COLO668 (cell line): Measurements from ENCODE around the gene SCD5.

ENCODE experiments used
- DNase-seq: peaks from one replicate; lab custom pipeline; 2025; ENCODE audit not compliant: unreplicated experiment; lab: John Stamatoyannopoulos, UW

The SCD5 gene

GRCh38 chr4:82594456-82594855 lies 204.1 kb downstream of the SCD5 start:
- DNase-seq = no peak

GRCh38 chr4:82593411-82593810 lies 205.2 kb downstream of the SCD5 start:
- DNase-seq = no peak

GRCh38 chr4:82592639-82593038 lies 206.0 kb downstream of the SCD5 start:
- no peak for DNase-seq

- no peak for DNase-seq
Measured at GRCh38 chr4:82591592-82591991, 207.0 kb downstream of the SCD5 start.

GRCh38 chr4:82589756-82590155 lies 208.8 kb downstream of the SCD5 start:
- no peak for DNase-seq

GRCh38 chr4:82588771-82589270 lies 209.8 kb downstream of the SCD5 start:
- DNase-seq = no peak

GRCh38 chr4:82587826-82588540 lies 210.6 kb downstream of the SCD5 start:
- no peak for DNase-seq

- no peak for DNase-seq
Measured at GRCh38 chr4:82585690-82586435, 212.7 kb downstream of the SCD5 start.

GRCh38 chr4:82584931-82585330 lies 213.7 kb downstream of the SCD5 start:
- no peak for DNase-seq

- no peak for DNase-seq
Measured at GRCh38 chr4:82583897-82584587, 214.6 kb downstream of the SCD5 start.

- DNase-seq = no peak
Measured at GRCh38 chr4:82579932-82580331, 218.7 kb downstream of the SCD5 start.
